GM12891 (cell line): ENCODE measurements around the gene NUAK1.

ENCODE experiments used
- PAX5 ChIP-seq: IDR thresholded peaks from 2 replicates; pipeline ENCODE4 v1.6.1; 2011; ENCODE audit warnings: low read length, moderate library complexity, mild to moderate bottlenecking; ENCODE audit not compliant: insufficient read depth, severe bottlenecking
- POLR2A ChIP-seq: IDR thresholded peaks from 2 replicates; pipeline ENCODE4 v1.6.1; 2011; ENCODE audit warnings: low read depth, low read length, control low read depth
- POLR2AphosphoS5 ChIP-seq: IDR thresholded peaks from 2 replicates; pipeline ENCODE4 v1.6.1; 2011; ENCODE audit warnings: low read depth, low read length, control low read depth
- POU2F2 ChIP-seq: IDR thresholded peaks from 2 replicates; pipeline ENCODE4 v1.6.1; 2011; ENCODE audit warnings: low read depth, mild to moderate bottlenecking, control low read depth, low read length, moderate library complexity
- SPI1 ChIP-seq: IDR thresholded peaks from 2 replicates; pipeline ENCODE4 v1.6.1; 2011; ENCODE audit warnings: low read depth, low read length, control low read depth
- TAF1 ChIP-seq: IDR thresholded peaks from 2 replicates; pipeline ENCODE4 v1.6.1; 2011; ENCODE audit warnings: low read depth, low read length, control low read depth

DNA sequence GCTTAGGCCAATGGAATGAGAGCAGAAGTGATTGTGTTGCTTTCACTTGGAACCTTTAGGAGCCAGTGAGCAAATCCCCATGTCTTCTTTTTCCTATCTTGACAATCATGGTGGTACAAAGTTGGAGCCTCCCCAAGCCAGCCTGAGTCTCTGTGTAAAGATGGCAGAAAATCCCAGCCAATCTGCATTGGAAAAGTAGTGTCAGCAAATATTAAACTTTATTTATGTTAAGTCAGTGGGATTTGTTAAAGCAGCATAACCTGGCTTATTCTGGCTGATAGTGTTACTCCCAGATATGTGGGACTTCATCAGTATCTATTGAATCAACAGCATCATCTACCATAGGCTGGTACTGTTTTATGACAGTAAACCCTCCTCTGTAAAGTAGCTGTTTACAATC is 2.2 kb upstream of the NUAK1 start:
- TF ChIP-seq POLR2AphosphoS5 (no peak), TAF1 (no peak), POLR2A (no peak), PAX5 (no peak), SPI1 (no peak), POU2F2 (no peak)
